Fibroblast of the conjunctiva (primary cell): ENCODE measurements around the gene AFF3.

ENCODE experiments used
- DNase-seq: peaks from one replicate; pipeline ENCODE4 v3.0.0-alpha.2; 2010; ENCODE audit warnings: low read depth

The AFF3 gene

DNA sequence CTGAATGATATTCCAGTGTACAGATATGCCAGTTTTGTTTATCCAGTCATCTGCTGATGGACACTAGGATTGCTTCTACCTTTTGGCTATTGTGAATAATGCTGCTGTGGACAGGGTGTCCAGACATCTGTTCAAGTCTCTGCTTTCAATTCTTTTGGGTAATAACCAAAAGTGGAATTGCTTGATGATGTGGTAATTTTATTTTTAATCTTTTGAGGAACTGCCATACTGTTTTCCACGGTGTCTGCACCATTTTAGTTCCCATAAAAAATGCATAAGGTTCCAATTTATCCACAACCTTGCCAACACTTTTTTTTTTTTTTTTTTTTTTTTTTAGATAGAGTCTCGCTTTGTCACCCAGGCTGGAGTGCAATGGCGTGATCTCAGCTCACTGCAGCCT, 510.7 kb downstream of the AFF3 start:
- DNase-seq, result no peak

DNA sequence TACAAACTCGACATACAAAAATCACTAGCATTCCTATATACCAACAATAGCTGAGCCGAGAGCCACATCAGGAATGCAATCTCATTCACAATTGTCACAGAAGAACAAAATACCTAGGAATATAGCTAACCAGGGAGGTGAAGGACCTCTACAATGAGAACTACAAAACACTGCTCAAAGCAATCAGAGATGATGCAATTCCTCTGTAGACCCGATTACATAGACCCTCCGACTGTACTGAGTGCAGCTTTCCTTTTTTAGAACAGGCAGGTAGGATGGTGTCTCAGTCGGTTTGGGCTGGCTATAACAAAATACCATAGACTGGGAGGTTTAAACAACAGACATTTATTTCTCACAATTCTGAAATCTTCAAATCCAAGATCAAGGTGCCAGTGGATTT, 513.1 kb downstream of the AFF3 start:
- DNase-seq, result no peak

DNA sequence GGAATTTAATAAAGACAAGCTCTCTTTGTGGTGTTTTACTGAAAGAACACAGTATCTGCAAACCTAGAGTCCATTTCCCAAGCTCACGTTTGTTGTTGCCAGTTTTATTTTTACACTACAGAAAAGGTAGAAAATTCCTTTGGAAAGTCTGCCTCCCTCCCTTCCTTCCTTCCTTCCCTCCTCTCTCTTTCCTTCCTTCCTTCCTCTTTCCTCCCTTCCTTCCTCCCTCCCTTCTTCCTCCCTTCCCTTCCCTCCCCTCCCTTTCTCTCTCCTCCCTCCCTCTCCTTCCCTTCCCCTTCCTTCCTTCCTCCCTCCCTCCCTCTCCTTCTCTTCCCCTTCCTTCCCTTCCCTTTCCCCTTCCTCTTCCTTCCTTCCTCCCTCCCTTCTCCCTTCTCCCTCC, 516.2 kb downstream of the AFF3 start:
- DNase-seq, result no peak

DNA sequence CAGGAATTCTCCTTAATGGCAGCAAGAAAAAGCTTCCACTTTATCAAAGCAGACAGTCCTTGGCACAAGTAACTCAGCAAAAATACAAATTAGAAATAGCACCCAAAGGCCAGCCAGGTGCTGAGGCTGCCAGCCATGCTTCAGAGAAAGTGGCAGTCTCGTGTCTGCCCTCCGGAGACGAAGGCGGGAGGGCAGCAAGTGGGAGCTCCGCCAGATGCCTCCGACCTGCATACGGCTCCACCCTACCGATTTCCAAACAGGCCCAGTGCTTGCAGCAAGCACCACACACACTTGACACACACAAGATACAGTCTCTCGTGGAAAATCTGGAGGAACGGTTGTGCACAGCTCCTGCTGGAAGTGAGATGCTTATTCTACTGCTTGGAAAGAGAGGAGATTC, 517.7 kb downstream of the AFF3 start:
- DNase-seq, result no peak

DNA sequence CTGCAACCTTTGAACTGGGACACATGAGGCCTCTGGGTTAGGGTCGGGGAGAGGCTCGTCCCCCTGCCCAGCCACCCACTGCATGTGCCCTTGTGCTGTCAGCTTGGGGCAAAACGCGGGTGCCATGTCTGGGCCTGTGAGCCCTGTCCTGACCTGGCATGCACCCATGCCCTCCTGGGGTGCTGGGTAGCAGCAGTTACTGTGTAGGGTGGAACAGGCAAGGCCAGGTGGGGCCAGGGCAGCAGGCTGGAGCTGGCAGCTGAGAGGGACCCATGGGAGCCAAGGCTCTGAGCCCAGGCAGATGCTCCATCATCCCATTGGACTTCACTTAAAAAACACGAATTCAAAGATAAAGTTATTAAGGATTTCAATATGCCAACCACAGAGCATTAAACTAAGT, 518.8 kb downstream of the AFF3 start:
- DNase-seq, result no peak

DNA sequence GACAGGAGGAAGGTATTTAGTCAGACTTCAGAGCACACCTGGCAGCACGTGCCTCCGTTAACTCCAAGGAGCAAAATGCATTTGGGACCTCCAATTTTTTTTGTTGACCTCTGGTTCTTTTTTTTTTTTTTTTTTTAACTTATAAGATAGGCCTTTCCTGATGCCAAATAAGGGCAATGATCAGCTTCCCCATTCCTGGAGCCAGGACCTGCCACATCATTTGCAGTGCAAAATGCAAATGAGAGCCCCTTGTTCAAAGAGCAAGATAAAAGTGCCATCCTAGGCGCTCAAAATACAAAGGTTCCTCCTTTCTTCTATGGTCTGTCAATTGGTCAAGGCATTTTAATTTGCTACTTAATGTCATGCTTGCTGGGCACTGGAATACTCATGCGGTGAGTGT, 519.4 kb downstream of the AFF3 start:
- no peak for DNase-seq

DNA sequence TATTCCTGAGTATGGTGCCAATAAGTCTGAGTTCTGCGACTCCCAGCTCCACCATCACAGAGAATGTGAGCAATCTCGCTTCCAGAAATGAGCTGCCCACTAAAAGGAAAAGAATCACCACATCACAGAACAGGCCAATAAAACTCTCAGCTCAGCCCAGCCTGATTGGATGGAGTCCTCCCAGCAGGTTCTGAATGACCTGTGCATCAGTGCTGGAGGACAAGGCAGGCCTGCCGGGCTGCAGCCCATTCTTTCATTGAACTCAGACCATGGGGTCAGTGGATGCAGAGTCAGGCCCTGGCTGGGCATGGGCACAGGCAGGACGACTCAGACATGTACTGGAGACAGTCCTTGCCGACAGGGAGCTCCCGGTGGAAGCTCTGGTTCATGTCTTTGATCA, 519.9 kb downstream of the AFF3 start:
- no peak for DNase-seq

DNA sequence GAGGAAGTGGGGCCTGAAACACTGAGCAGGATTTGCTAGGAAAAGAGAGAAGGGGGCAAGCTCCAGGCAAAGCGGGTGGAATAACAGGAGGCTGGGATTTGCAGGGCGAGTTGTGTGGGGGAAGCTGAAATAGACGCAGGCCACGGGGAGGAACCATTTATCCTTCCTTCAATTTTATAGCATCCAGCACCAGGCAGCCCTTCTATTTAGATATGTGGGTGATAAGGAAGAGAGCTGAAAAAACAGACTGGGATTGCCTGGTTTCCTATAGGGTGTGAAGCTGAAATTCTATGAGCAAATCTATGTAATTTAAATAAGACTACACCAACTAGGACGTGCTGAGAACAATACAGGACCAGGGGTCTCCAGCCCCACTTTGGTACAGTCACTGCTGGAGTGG, 520.6 kb downstream of the AFF3 start:
- no peak for DNase-seq

DNA sequence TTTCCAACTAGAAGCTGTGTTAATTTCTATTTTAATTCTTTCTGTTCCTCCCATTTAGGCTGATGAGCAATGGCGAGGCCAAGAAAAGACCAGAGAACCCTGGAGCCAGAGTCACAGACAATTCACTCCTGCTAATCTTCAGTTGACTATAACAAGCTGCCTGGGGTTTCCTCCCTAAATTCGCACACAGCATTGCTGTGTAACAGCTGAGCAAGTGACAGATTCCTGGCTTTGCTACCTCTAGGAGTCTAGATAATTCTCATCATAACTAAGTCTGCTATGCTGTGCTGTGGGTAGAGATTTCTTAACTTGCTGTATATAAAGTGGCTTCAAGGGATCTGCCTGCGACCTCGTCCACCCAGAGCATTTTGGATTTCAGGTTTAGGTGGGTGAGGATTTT, 521.3 kb downstream of the AFF3 start:
- DNase-seq, result no peak

DNA sequence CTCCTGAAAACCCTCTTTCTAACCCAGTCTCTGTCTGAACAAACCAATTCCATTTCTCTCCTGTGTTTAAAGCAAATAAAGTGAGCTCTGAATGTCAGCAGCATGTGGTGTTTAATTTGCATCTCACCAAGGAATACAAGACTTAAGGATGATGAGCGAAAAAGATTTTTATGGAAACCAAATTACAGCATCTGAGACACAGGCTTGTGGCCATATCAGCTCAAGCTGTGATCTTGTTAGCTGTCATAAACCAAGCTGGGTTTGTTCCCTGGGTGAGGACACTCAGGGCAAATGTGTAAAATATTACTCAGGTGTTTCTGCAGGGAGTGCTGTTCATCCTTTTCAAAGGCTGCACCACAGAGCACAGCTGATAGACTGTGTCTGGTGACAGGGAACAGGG, 523.2 kb downstream of the AFF3 start:
- no peak for DNase-seq

DNA sequence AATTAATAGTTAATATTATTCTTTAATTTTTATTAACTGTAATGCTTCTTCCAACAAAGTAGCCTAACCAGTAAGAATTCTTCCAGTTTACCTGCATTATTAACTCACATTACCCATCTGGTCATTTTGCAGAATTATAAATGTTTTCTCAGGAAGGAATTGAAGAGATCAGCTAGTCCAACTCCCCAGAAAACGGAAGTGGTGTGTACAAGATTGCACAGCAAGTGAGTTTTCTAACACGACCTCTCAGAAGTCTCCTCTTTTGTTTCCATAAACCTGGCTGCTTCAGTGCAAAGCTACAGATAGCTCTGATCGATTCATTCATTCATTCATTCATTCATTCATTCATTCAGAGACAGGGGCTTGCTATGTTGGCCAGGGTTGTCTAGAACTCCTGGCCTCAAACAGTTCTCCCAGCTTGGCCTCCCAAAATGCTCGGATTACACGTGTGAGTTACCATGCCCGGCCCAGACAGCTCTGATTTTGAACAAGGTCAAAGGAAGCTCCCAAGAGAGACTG, 523.8 kb downstream of the AFF3 start:
- DNase-seq, result no peak

DNA sequence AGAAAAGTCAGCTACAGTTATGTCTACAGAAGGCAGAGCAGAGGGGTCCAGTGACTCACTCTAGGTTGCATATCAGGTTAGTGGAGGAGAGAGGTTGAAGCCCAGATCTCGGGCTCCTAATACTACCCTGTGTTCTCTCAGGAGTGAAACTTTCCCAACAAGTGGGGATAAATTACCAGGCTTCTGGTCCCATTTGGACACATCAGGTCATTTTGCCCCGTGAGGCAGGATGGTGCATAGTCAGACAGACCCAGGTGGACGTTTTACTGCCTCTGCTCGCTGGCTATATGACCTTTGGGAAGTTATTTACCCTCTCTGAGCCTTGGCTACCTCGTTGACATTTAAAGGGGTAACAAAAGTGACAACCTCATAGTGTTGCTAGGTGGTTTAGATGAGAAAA, 524.6 kb downstream of the AFF3 start:
- DNase-seq, result no peak

DNA sequence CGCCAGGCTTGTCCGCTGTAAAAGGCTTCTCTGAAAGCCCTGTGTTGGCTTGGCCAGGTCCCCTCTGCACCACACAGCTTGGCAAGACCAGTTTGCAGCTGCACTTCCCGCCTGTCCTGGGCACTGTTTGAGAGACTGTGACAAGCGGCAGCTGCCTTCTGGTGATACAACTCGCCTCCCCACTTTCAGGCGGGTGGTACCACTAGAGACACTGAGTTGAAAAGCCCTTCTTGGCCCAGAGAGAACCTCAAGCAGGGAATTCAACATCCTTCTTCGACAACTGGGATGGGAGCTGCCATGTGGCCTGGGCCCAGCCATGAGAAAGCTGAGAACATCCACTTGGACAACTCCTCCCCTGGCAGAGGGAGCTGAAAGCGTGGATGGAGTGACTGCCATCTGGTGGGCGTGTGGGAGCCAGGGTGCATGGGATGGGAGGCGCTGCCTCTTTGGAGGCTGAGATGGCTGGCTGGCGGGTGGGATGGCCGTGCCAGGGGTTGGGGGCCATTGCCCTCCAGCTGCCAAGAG, 527.1 kb downstream of the AFF3 start:
- no peak for DNase-seq

DNA sequence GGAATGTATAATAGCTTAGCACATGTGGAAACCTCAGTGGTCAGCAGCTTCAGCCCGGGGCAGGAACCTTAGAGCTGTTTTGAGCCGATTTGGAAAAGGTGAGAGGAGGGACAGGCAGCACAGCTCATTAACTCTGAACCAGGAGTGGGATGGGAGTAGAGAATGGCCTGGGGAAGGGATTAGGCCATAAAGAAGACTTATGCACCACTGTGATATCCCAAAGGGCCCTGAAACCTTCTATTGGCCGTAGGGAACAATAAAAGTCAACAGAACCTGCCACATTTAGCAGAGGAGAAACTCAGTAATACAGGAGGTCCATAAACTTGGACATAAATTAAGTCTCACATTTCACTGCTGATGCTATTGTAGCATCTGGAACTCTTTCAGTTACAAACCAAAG, 528.4 kb downstream of the AFF3 start:
- no peak for DNase-seq

DNA sequence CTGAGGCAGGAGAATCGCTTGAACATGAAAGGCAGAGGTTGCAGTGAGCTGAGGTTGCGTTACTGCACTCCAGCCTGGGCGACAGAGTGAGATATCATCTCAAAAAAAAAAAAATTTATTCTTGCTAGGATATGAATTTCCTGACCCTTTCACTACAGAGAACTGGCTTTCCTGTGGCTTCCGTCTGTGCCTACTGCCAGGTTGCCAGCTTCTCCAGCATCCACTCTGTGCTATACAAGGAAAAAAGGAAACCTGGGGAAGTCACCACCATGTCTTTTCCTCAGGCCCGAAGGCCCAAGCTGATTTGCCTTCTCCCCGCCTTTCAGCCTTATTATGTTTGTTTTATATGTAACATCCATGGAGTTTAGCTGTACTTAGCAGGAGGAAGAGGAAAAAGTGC, 530.6 kb downstream of the AFF3 start:
- no peak for DNase-seq

DNA sequence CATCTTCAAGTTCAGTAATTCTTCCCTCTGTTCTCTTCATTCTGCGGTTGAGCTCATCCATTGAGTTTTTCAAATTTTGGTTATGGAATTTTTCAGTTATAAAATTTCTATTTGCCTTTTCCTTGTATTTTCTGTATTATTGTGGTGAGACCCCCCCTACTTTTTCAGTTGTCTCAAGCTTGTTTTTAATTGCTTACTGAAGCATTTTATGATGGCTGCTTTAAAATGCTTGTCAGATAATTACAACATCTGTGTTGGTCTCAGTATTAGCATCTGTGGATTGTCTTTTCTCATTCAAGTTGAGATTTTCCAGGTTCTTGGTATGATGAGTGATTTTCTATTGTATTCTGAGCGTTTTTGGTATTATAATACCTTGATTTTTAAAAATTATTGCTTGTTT, 531.4 kb downstream of the AFF3 start:
- no peak for DNase-seq

DNA sequence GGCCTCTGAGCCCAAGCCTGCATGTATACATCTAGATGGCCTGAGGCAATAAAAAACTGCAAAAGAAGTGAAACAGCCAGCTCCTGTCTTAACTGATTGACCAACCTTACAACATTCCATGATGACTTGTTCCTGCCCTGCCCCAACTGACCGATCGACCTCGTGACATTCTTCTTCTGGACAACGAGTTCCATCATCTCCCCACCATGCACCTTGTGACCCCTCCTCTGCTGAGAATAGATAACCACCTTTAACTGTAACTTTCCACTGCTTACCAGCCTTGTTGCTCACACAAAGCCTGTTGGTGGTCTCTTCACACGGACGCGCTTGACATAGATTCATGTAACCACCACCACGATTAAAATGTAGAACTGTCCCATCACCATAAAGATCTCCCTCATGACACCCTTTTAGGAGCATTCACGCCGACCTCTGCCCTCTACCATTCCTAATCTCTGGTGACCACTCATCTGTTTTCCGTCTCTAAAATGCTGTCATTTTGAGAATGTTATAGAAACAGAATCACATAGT, 532.5 kb downstream of the AFF3 start:
- DNase-seq, result no peak

DNA sequence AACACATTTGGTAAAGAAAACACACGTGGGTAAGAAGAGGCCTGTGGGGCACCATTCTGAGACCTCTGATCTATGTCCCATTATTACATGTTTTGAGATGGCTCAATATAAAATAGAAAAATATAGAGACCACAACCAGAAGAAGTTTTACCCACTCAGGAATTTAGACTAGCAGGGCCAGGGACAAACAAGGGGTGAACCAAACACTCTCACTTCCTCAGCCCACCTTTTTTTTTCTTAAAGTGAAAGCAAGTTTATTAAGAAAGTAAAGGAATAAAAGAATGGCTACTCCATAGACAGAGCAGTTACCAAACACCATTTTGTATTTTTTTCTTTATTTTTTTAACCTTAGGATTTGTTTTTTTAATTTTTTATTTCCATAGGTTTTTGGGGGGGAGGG, 533.5 kb downstream of the AFF3 start:
- no peak for DNase-seq

DNA sequence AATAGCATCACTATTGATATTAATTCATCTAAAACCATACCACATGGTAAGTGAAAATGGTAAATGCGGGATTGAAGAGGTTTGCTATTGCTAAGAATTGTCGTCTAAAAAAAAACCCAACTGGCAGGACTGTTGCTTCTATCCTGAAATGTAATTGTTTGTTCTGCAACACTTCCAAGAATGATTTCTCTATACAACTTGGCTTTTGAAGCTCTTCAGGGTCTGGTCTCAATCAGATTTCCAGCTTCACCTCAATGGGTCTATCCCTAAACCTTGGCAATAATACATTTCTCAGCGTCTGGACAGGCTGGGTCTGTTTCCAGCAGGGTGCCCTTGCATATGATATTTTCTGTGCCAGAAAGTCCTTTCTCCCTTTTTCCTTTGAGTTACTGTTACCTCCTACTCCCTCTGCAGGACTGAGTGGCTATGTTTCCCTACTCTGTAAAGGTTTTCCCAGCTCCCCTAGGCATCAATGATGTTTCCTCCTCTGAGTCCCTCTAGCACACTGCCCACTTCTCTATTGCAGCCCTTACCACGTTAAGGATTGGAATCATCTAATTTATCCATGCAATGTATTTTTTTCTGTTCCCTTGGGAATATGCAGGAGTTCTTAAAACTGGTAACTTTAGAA, 534.4 kb downstream of the AFF3 start:
- DNase-seq, result no peak

DNA sequence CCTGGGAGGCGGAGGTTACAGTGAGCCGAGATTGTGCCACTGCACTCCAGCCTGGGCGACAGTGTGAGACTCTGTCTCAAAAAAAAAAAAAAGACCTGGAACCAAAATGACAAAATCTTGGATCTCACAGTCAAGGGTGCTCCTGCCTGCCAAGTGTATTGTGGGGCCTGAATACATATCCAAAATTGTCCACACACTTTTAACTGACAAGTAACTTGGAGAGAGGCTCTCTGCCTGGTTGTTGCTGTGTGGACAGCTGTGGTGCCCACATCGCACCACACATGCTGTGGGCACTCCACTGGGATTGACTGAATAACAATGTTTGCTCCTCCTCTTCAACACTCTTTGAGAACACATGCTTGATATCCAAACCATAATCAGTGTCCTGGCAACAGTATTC, 534.9 kb downstream of the AFF3 start:
- no peak for DNase-seq

DNA sequence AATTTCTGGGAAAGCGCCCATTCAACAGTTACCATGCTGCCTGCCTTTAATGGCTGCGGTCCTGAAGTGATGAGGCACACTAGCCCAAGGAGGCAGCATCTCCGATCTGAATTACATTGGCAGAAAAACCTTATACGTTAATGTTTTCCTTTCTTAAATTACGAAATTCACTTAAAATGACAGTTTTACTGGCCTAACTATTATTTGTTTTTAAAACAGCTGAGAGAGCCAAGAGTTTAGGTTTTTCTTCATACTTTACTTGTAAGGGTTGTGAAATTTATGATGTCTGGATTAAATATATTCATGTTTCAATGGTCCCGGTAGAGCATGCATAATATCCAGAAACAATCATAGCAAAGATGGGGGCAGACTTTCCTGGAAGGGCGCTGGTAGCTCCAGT, 537.4 kb downstream of the AFF3 start:
- no peak for DNase-seq

DNA sequence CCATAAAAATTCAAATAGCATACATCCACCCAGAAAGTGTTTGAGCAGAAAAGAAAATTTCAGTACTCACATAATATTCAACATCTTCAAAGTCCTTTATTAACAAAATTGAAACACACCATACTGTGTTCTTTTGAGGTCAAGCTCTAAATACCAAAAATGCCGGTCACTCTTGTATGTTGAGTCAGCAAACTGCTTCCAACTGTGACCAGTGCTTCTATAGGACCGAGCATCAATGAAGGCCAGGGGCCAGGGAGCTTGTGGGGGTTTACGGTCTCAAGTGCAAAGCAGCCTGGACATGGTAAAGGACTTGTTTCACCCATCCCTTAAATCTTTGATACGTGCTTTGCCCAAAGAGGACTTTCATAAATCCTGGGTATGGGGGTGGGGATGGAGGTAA, 539.9 kb downstream of the AFF3 start:
- DNase-seq, result no peak

DNA sequence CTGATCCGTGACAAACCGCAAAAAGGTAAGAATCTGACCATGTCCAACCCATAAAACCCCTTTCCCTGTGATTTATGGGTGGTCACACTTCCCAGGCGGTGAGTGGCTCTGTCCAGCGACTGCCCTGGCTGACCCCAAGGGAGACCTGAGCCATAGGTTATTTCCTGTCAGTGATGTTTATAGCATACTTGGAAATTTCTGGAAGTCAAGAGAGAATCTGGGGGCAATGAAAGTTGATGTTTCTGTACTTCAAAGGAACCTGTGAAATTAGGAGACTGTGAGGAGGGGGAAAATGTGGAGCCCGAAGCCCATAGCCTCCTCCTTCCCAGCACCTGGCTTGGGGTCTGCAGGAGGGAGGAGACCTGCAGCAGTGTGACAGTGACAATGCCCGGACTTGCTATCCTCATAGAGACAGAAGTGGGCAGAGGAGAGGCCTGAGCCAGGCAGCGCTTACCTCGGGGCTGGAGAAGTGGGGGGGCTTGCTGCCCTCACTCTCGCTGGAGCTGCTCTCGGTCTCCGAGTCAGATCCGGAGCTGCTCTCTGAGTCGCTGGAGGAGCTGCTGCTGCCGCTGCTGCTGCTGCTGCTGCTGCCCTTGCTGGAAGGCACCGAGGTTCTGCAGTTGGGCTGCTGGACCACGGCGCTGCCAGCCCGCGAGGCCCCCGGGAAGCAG, 541.3 kb downstream of the AFF3 start:
- DNase-seq, result no peak

DNA sequence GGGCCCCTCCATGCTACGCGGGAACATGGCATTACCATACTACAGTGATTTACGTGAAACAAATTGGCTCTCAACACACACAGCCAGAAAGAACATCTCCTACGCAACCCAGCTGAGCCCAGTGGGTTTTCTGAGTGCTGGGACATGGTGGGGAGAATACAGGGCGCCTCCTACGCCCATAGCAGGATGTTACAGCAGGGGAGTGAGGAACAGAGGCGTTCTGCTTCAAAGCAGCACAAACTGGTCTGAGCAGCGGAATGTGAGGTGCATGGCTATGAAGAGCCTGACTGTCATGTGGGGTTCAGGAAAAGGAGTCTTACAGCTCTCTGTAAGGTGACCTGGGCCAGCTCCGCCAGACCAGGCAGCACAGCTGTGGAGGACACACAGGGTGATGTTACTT, 543.9 kb downstream of the AFF3 start:
- DNase-seq, result no peak
